ENCODE results near the gene ARHGAP18.

Gene ARHGAP18

DNA sequence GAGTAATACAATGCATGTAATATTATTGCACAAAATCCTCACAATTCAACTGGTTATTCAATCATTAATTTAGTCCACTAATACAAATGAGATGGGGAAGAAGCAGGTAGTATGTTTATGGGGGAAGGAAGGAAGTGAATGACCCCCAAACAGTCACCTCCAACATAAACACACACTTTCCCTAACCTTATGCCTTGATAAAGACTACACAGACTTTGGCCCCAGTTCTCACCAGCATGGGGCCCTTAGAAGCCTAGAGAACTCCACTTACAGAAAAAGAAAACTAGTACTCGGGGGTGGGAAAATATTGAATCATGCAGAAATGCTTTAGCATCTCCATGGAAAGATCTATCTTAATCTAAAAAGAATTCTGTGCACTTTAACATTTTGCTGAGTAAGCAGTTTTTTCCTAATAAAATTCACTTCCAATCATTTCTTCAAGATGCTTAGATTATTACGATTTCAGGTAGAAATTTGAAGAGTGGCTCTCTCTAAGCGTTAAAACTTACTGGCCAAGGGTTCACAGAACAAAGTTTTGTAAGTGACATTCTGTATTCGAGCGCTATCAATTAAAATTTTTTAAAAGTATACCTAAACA, 18.8 kb downstream of the ARHGAP18 start:
- DNase-seq, result no peak

GRCh38 chr6:129686941-129687627, 22.9 kb downstream of the ARHGAP18 start:
- DNase-seq, result no peak

GRCh38 chr6:129685662-129686031, 24.3 kb downstream of the ARHGAP18 start:
- no peak for DNase-seq

DNA sequence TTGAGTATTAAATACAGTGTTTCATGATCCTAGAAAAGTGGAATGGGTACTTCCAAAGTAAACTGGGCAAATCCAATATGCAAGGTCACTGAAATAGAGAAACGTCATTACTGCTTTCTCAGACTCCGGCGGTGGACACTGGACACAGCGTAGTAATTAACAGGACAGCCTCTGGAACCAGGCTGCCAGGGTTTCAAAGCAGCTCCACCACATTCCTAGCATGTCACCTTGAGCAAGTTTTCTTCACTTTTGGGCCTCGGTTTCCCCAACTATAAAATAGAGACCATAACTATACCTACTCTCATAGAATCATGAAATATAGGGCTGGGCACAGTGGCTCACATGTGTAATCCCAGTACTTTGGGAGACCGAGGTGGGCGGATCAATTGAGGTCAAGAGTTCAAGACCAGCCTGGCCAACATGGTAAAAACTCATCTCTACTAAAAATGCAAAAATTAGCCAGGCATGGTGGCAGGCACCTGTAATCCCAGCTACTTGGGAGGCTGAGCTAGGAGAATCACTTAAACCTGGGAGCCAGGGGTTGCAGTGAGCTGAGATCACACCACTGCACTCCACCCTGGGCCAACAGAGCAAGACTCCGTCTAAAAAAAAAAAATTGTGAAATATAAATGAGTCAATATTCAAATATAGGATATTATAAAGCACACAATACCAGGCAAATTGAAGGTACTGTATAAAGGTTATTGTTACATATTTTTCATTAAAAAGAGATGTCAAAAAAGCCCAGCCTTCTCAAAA, 24.9 kb downstream of the ARHGAP18 start:
- no peak for DNase-seq

GRCh38 chr6:129684323-129684884, 25.6 kb downstream of the ARHGAP18 start:
- no peak for DNase-seq

GRCh38 chr6:129683601-129684322, 26.2 kb downstream of the ARHGAP18 start:
- DNase-seq, result peak; percentile 47

DNA sequence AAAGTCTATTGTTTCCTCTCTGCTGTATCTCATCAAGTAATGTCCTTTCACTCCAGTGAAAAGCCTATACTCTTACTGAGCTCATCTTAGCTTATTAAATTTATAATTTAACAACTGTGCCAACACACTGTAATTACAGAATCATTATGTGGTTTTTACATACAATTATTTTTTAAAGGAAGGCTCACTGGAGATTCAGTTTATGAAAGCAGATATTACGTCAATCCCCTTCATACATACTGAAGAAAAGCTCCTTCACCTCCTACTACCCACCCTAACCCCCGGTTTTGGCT, 28.1 kb downstream of the ARHGAP18 start:
- no peak for DNase-seq

GRCh38 chr6:129680633-129681032, 29.3 kb downstream of the ARHGAP18 start:
- DNase-seq, result no peak

DNA sequence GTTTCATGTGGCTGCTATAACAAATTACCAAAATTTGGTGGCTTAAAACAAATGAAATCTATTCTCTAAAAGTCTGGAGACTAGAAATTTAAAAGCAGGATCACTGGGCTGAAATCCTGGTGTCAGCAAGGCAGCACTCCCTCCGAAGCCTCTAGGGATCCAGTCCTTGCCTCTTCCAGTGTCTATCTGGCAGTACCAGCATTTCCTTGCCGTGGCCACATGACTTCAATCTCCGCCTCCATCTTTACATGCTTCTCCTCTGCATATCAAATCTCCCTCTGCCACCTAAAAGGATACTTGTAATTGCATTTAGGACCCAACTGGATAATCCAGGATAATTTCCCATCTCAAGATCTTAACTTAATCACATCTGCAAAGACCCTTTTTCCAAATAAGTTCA, 30.2 kb downstream of the ARHGAP18 start:
- no peak for DNase-seq

- no peak for DNase-seq
Measured at GRCh38 chr6:129679275-129679674, 30.7 kb downstream of the ARHGAP18 start.

DNA sequence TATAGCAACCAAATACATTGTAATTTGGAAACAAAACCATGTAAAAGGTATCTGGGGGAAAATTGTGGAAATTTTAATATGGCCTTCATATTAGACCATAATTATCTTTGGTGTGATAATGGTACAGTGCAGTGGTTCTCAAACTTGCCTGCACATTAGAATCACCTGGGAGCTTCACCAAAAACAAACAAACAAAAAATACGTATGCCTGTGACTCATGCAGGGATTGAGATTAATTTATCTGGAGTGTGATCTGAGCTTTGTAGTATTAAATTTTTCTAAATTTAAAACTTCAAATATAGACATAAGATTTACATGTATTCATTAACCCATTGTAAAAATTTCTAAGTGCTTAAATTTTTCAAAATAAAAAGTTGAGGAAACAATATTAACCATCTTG, 31.5 kb downstream of the ARHGAP18 start:
- DNase-seq, result no peak

GRCh38 chr6:129677620-129678325, 32.2 kb downstream of the ARHGAP18 start:
- no peak for DNase-seq

DNA sequence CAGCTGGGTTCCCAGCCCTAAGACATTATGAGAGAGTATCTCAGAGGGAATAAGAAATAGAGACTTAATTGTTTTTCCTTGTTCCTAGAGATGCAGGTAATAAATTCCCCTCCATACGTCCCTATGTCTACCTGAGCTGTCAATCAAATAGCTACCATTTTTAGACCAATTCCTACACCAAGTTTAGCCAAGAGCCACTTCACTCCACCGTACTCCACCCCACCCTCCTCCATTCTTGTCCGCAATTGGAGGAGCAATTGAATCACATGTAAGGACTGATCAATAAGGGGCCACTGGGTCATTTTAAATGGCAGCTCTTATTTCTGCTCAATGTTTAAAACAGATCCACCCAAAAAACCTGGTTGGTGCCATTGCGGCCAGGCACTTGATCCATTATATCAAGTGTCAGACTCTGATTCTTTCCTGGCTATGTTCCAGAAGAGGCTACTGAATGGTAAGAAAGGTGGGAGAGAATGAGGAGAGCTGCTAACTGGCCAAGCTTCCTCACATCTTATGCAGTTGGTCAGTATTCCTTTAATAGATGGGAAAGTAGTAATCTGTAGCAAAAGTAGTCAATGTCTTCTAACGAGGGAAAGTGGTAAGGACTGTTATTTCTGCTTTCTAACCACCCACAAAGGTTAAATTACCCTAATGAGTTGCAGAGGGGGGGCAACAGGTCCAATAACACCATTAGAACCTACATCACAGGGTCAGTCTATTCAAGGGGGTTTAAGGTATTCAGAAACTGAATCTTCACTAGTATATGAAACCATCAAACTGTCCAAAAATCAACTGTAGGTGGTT, 34.1 kb downstream of the ARHGAP18 start:
- no peak for DNase-seq

DNA sequence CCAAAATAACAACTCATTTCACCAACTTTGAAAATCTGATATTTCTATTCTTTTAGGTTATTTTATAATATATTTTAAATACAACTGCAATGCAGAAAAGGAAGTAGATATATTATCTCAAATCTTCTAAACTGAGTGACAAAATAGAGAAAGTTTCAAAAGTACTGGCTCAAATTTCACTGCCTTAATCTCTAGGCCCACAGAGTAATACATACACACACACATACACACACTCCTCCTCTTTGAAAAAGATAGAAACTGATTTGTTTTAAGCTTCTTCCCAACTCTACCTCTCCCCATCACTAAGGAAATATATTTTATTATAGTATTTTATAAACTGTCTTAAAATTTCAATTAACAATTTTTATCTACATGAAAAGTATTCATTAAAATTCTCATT, 36.2 kb downstream of the ARHGAP18 start:
- DNase-seq, result no peak

- DNase-seq, result no peak
Measured at GRCh38 chr6:129672881-129673631, 36.9 kb downstream of the ARHGAP18 start.

GRCh38 chr6:129672341-129672682, 37.7 kb downstream of the ARHGAP18 start:
- no peak for DNase-seq

GRCh38 chr6:129671442-129672340, 38.3 kb downstream of the ARHGAP18 start:
- no peak for DNase-seq

- no peak for DNase-seq
Measured at GRCh38 chr6:129670634-129671033, 39.3 kb downstream of the ARHGAP18 start.

- no peak for DNase-seq
Measured at GRCh38 chr6:129667621-129668020, 42.4 kb downstream of the ARHGAP18 start.

- no peak for DNase-seq
Measured at GRCh38 chr6:129667034-129667433, 42.9 kb downstream of the ARHGAP18 start.
